Measurements from ENCODE around the gene NTN3.

Gene NTN3

GRCh38 chr16:2508722-2509400 is 37.8 kb downstream of the NTN3 start:
- H3K4me3 ChIP-seq (ENCODE audit: low read depth, low read length) = no peak overlapping the region
- TF ChIP-seq CTCF (IDR thresholded peaks at IDR 0.05; ENCODE audit: low read depth, low read length) = no peak

- peak overlapping the region; percentile 16; the same call in 1 of the 2 replicates for H3K4me3 ChIP-seq (ENCODE audit: low read depth, low read length)
Observed at GRCh38 chr16:2511128-2511800, 40.2 kb downstream of the NTN3 start.

GRCh38 chr16:2511996-2512734 is 41.1 kb downstream of the NTN3 start:
- no peak for TF ChIP-seq CTCF (IDR thresholded peaks at IDR 0.05; ENCODE audit: low read depth, low read length)
- H3K4me3 ChIP-seq (ENCODE audit: low read depth, low read length) = no peak overlapping the region

More at GRCh38 chr16:2511128-2511800, 40.2 kb downstream of the NTN3 start:
- TF ChIP-seq CTCF (IDR thresholded peaks at IDR 0.05; ENCODE audit: low read depth, low read length) = no peak

- TF ChIP-seq CTCF (IDR thresholded peaks at IDR 0.05; ENCODE audit: low read depth, low read length) = no peak
- H3K4me3 ChIP-seq (ENCODE audit: low read depth, low read length) = peak overlapping the region; percentile 92
Observed at GRCh38 chr16:2512735-2513404, 41.8 kb downstream of the NTN3 start.

- H3K4me3 ChIP-seq (ENCODE audit: low read depth, low read length) = peak within 1 kb of the TSS; percentile 92
- TF ChIP-seq CTCF (IDR thresholded peaks at IDR 0.05; ENCODE audit: low read depth, low read length) = no peak
Observed at GRCh38 chr16:2513405-2514332, 42.6 kb downstream of the NTN3 start, which contains the start of gene ATP6V0C. Gene ATP6V0C (plus strand): TSS chr16:2513952. CDS start chr16:2514104, 152 bp downstream.
